WTC11 (cell line): ENCODE results near the gene PTPRC. TPM values are rescaled to one million over a fixed set of nuclear protein-coding genes. Genes with fewer than 3 reads are reported as not detected.

Source experiments
- ATAC-seq: fragments of 200-7000 bp; cut with Tn5 transposase; 2 replicates; pipeline ENCODE4 v1.10.0; 2021; ENCODE audit warnings: mild to moderate bottlenecking, moderate library complexity
- CTCF ChIA-PET: fragments of 300-600 bp; sonication (Branson Sonifier 250); formaldehyde crosslinking; loops from one replicate; lab custom pipeline; 2021; ENCODE audit warnings: antibody characterized with exemption; lab: Charles Lee
- POLR2A ChIA-PET: fragments of 350-600 bp; sonication (Branson Sonifier 250); formaldehyde crosslinking; loops from one replicate; lab custom pipeline; 2021; ENCODE audit warnings: antibody characterized with exemption; lab: Charles Lee
- DNase-seq: peaks from one replicate; pipeline ENCODE4 v3.0.0; 2021; ENCODE audit warnings: low spot score
- H3K27ac Mint-ChIP-seq: 2 replicates; pipeline ENCODE4 v1.8.0; 2021; ENCODE audit warnings: mixed read lengths
- H3K27me3 Mint-ChIP-seq: 2 replicates; pipeline ENCODE4 v1.8.0; 2021; ENCODE audit warnings: low read depth, mild to moderate bottlenecking, moderate library complexity, mixed read lengths
- H3K36me3 Mint-ChIP-seq: 2 replicates; pipeline ENCODE4 v1.8.0; 2021; ENCODE audit warnings: mixed read lengths
- H3K4me1 Mint-ChIP-seq: 2 replicates; pipeline ENCODE4 v1.8.0; 2022; ENCODE audit warnings: mixed read lengths
- H3K4me3 Mint-ChIP-seq: 2 replicates; pipeline ENCODE4 v1.8.0; 2021; ENCODE audit warnings: mild to moderate bottlenecking, moderate library complexity, mixed read lengths
- H3K9me3 Mint-ChIP-seq: 2 replicates; pipeline ENCODE4 v1.8.0; 2021; ENCODE audit warnings: mixed read lengths
- AR ChIP-seq: fragments of 250-450 bp; sonication (Bioruptor Pico); IDR thresholded peaks from 2 replicates; pipeline ENCODE4 v1.9.0; 2021; ENCODE audit warnings: mild to moderate bottlenecking
- ARID4B ChIP-seq: sonication (generic); formaldehyde crosslinking; IDR thresholded peaks from 2 replicates; pipeline ENCODE4 v1.8.0; 2023; ENCODE audit warnings: missing genetic modification reagents, mild to moderate bottlenecking, borderline replicate concordance
- ATF2 ChIP-seq: sonication (generic); formaldehyde crosslinking; IDR thresholded peaks from 2 replicates; pipeline ENCODE4 v1.8.1; 2022; ENCODE audit warnings: low read depth, missing genetic modification reagents, borderline replicate concordance
- ATF6 ChIP-seq: sonication (generic); formaldehyde crosslinking; IDR thresholded peaks from 2 replicates; pipeline ENCODE4 v1.8.1; 2023; ENCODE audit warnings: mild to moderate bottlenecking, missing genetic modification reagents
- CREM ChIP-seq: sonication (generic); formaldehyde crosslinking; IDR thresholded peaks from 2 replicates; pipeline ENCODE4 v1.8.1; 2022; ENCODE audit warnings: mild to moderate bottlenecking, missing genetic modification reagents, moderate library complexity
- CTCF ChIP-seq: fragments of 200-600 bp; IDR thresholded peaks from 2 replicates; pipeline ENCODE4 v1.8.0; 2022; ENCODE audit warnings: antibody characterized with exemption
- E2F5 ChIP-seq: sonication (generic); formaldehyde crosslinking; IDR thresholded peaks from 2 replicates; pipeline ENCODE4 v1.8.1; 2022; ENCODE audit warnings: mild to moderate bottlenecking, moderate library complexity, missing genetic modification reagents
- EMX1 ChIP-seq: fragments of 250-450 bp; sonication (Bioruptor Pico); IDR thresholded peaks from 2 replicates; pipeline ENCODE4 v1.8.0; 2021; ENCODE audit warnings: mild to moderate bottlenecking
- IRF2 ChIP-seq: sonication (generic); formaldehyde crosslinking; IDR thresholded peaks from 2 replicates; pipeline ENCODE4 v1.8.0; 2022; ENCODE audit warnings: low read depth, missing genetic modification reagents, borderline replicate concordance
- KAT7 ChIP-seq: sonication (generic); formaldehyde crosslinking; IDR thresholded peaks from 2 replicates; pipeline ENCODE4 v1.8.1; 2023; ENCODE audit warnings: missing genetic modification reagents, mild to moderate bottlenecking, borderline replicate concordance
- OVOL2 ChIP-seq: fragments of 250-450 bp; sonication (Bioruptor Pico); IDR thresholded peaks from 2 replicates; pipeline ENCODE4 v1.9.0; 2021; ENCODE audit warnings: mild to moderate bottlenecking, borderline replicate concordance
- TP53 ChIP-seq: sonication (generic); formaldehyde crosslinking; IDR thresholded peaks from 2 replicates; pipeline ENCODE4 v1.8.1; 2023; ENCODE audit warnings: mild to moderate bottlenecking, missing genetic modification reagents
- USF2 ChIP-seq: sonication (generic); formaldehyde crosslinking; IDR thresholded peaks from 2 replicates; pipeline ENCODE4 v1.8.1; 2023; ENCODE audit warnings: mild to moderate bottlenecking, missing genetic modification reagents, moderate library complexity
- ZNF121 ChIP-seq: sonication (generic); formaldehyde crosslinking; IDR thresholded peaks from 2 replicates; pipeline ENCODE4 v1.8.0; 2023; ENCODE audit warnings: missing genetic modification reagents
- ZNF281 ChIP-seq: sonication (generic); formaldehyde crosslinking; IDR thresholded peaks from 2 replicates; pipeline ENCODE4 v1.8.0; 2023; ENCODE audit warnings: mild to moderate bottlenecking, missing genetic modification reagents
- ZNF317 ChIP-seq: sonication (generic); formaldehyde crosslinking; IDR thresholded peaks from 2 replicates; pipeline ENCODE4 v1.8.1; 2023; ENCODE audit warnings: low read depth, mild to moderate bottlenecking, moderate library complexity, missing genetic modification reagents, borderline replicate concordance
- ZSCAN18 ChIP-seq: fragments of 250-450 bp; sonication (Bioruptor Pico); IDR thresholded peaks from 2 replicates; pipeline ENCODE4 v2.1.2; 2022; ENCODE audit warnings: mild to moderate bottlenecking, moderate library complexity
- total RNA-seq: library from RNA; stranded (reverse); gene quantifications from 3 replicates; pipeline ENCODE4 v1.2.3, GENCODE V29; 2021

Gene PTPRC
- total RNA-seq, 1 experiment from 2014 or later = 1.4 TPM

- no peaks in the 10 kb centered on the region for H3K27me3 Mint-ChIP-seq
- no peak overlapping the region for H3K4me3 Mint-ChIP-seq
- H3K9me3 Mint-ChIP-seq = peaks cover 11% of the 10 kb centered on the region
- peaks cover under 1% of the 10 kb centered on the region; the same call in 1 of the 2 replicates for H3K4me1 Mint-ChIP-seq
- no peak for DNase-seq
- CTCF ChIA-PET = no interaction called here
- POLR2A ChIA-PET = no interaction called here
- no peak for TF ChIP-seq ZNF317 (CRISPR knock-in tag)
- TF ChIP-seq ARID4B = no peak
- TF ChIP-seq USF2 (CRISPR knock-in tag) = no peak
- no peak for TF ChIP-seq IRF2 (CRISPR knock-in tag)
- TF ChIP-seq ZNF281 (CRISPR knock-in tag) = no peak
- TF ChIP-seq ATF6 = no peak
- no peak for TF ChIP-seq CTCF
- no peak for TF ChIP-seq E2F5
- no peak for TF ChIP-seq ATF2 (CRISPR knock-in tag)
- TF ChIP-seq EMX1 = no peak
- TF ChIP-seq TP53 = no peak
- TF ChIP-seq KAT7 = no peak
- TF ChIP-seq OVOL2 (CRISPR knock-in tag) = no peak
- TF ChIP-seq AR (CRISPR knock-in tag) = no peak
- no peak for TF ChIP-seq CREM (CRISPR knock-in tag)
- no peak for TF ChIP-seq ZSCAN18 (CRISPR knock-in tag)
- TF ChIP-seq ZNF121 = no peak
- TF ChIP-seq, all 79 proteins: peak for 0
- ATAC-seq = no peak
- Mint-ChIP-seq H3K36me3 (no peaks in the 10 kb centered on the region), H3K27ac (no peak overlapping the region)
Observed at GRCh38 chr1:198638441-198638840, 399 bp upstream of the PTPRC start.
